Measurements from ENCODE around the gene MMP24OS.

MMP24OS gene

GRCh38 chr20:35294293-35294685 lies 16.4 kb upstream of the MMP24OS start:
- TF ChIP-seq, protein P1, sequence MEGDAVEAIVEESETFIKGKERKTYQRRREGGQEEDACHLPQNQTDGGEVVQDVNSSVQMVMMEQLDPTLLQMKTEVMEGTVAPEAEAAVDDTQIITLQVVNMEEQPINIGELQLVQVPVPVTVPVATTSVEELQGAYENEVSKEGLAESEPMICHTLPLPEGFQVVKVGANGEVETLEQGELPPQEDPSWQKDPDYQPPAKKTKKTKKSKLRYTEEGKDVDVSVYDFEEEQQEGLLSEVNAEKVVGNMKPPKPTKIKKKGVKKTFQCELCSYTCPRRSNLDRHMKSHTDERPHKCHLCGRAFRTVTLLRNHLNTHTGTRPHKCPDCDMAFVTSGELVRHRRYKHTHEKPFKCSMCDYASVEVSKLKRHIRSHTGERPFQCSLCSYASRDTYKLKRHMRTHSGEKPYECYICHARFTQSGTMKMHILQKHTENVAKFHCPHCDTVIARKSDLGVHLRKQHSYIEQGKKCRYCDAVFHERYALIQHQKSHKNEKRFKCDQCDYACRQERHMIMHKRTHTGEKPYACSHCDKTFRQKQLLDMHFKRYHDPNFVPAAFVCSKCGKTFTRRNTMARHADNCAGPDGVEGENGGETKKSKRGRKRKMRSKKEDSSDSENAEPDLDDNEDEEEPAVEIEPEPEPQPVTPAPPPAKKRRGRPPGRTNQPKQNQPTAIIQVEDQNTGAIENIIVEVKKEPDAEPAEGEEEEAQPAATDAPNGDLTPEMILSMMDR (conservative IDR thresholded peaks at IDR 0.05; ENCODE audit: low read length): no peak
- DNase-seq (ENCODE audit: low read depth): no peak
- H3K4me3 ChIP-seq (ENCODE audit: low read length): no peak overlapping the region

- TF ChIP-seq, protein P1 (conservative IDR thresholded peaks at IDR 0.05; ENCODE audit: low read length): no peak
- no peak for DNase-seq (ENCODE audit: low read depth)
- no peak overlapping the region for H3K4me3 ChIP-seq (ENCODE audit: low read length)
Observed at GRCh38 chr20:35293303-35294292, 15.7 kb upstream of the MMP24OS start.

DNA sequence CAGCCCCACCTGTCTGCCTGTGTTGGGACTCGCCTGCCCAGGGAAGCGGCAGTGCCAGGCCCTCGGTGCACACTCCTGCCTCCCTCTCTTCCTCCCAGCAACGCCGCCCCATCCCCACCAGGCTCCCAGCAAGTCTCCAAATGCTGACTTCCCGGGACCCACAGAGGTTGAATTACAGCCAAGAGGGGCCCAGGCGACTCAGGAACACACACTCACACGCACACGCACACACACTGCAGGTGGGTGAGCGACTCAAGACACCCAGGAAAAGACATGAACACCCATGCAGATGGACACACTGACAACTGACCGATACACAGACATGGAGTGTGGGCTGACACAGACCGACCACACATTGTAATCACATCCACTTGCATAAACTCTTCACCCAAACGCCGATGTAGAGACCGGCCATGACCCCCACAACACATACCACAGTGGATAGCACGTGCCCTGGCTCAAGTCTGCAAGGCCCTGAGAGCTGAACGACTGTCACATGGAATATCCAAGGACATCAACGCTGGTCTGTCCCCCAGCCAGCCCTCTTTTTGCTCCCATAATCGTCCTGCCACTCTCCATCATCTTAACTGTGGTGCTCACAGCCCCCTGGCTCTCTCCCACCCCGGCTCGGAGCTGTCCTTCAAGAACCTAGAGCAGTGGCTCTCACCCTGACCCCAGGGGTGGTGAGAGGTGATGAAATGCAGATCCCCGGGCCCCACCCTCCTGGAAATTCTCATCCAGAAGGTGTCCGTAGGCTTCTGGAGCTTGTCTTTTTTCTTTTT lies 14.8 kb upstream of the MMP24OS start:
- no peak overlapping the region for H3K4me3 ChIP-seq (ENCODE audit: low read length)
- DNase-seq (ENCODE audit: low read depth): no peak
- TF ChIP-seq, protein P1 (conservative IDR thresholded peaks at IDR 0.05; ENCODE audit: low read length): no peak

GRCh38 chr20:35291654-35292503 lies 14.0 kb upstream of the MMP24OS start, which contains the start of gene FAM83C:
TSS of gene FAM83C (minus strand) at chr20:35292425. CDS start at chr20:35292304, 121 bp downstream.
- no peak within 1 kb of the TSS for H3K4me3 ChIP-seq (ENCODE audit: low read length)
- DNase-seq (ENCODE audit: low read depth): no peak
- TF ChIP-seq, protein P1 (conservative IDR thresholded peaks at IDR 0.05; ENCODE audit: low read length): no peak

GRCh38 chr20:35290887-35291417 lies 13.0 kb upstream of the MMP24OS start:
- no peak overlapping the region for H3K4me3 ChIP-seq (ENCODE audit: low read length)
- no peak for DNase-seq (ENCODE audit: low read depth)
- TF ChIP-seq, protein P1 (conservative IDR thresholded peaks at IDR 0.05; ENCODE audit: low read length): no peak

DNA sequence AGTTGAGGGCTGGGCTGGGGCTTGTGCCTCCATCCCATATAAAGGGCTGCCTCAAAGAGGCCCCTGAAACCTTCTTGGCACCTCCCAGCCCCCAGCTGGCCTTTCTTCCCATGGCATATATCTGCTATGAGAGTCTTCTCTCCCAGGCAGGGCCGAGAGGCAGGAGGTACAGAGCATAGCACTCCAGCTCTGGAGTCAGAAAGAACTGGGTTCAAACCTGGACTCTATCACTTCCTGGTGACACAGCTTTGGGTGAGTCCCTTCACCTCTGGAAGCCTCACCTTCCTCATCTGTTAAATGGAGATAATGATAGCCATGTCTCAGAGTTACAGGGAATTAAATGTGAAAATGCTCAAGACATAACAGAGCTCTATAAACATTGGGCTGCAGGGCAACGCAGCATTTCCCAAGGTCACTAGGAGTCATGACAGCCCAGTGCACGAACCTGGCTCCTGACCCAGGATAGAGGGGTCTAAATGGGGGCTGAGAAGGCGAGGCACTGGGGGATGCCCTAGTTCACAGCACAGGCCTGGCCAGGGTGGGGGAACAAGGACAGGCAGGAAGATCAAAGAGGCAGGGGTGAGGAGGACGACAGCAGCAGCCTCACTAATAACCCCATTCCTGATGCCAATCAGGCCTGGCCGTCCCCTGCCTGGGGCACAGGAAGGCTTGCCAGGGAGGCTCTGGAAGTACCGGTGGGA lies 12.4 kb upstream of the MMP24OS start:
- no peak overlapping the region for H3K4me3 ChIP-seq (ENCODE audit: low read length)
- TF ChIP-seq, protein P1 (conservative IDR thresholded peaks at IDR 0.05; ENCODE audit: low read length): no peak
- DNase-seq (ENCODE audit: low read depth): no peak

Data from AG10803 (cell line).